H1 (cell line): Measurements from ENCODE around the gene ATP7A. TPM values are rescaled to one million over a fixed set of nuclear protein-coding genes. Genes with fewer than 3 reads are reported as not detected.

Experiments
- CTCF ChIA-PET: fragments of 300-600 bp; sonication (Branson Sonifier 250); formaldehyde crosslinking; loops from one replicate; lab custom pipeline; 2021; ENCODE audit not compliant: partially characterized antibody; lab: Charles Lee
- POLR2A ChIA-PET: fragments of 300-600 bp; sonication (Branson Sonifier 250); formaldehyde crosslinking; loops from one replicate; lab custom pipeline; 2021; ENCODE audit warnings: inconsistent platforms; ENCODE audit not compliant: partially characterized antibody; lab: Charles Lee
- DNase-seq, 2 experiments: peaks; one replicate each; pipeline versions ENCODE4 v3.0.0 to v3.0.0-alpha.2; 2010 to 2022; ENCODE audit warnings: low spot score in 2 of 2, low read depth in 1 of 2, mixed read lengths in 1 of 2
- FAIRE-seq: peaks from 2 replicates; lab custom pipeline; 2011; peaks lifted over from hg19 to GRCh38; lab: Jason Lieb, UNC
- H2AFZ ChIP-seq: 2 replicates; pipeline ENCODE4 v1.8.1; 2012; ENCODE audit warnings: low read length, inconsistent platforms
- H2AK5ac ChIP-seq: 2 replicates; pipeline ENCODE4 v1.6.1; 2013; ENCODE audit warnings: low read depth, low read length
- H2BK120ac ChIP-seq: replicated peaks from 2 replicates; pipeline ENCODE3; 2013; ENCODE audit warnings: low read depth, low read length, inconsistent platforms
- H2BK12ac ChIP-seq: 2 replicates; pipeline ENCODE4 v1.6.1; 2013; ENCODE audit warnings: low read depth, low read length
- H2BK15ac ChIP-seq: 2 replicates; pipeline ENCODE4 v1.6.1; 2013; ENCODE audit warnings: low read length
- H2BK20ac ChIP-seq: 2 replicates; pipeline ENCODE4 v1.6.1; 2013; ENCODE audit warnings: low read length
- H2BK5ac ChIP-seq: 2 replicates; pipeline ENCODE4 v1.6.1; 2013; ENCODE audit warnings: low read depth, low read length
- H3K14ac ChIP-seq: 2 replicates; pipeline ENCODE4 v1.6.1; 2013; ENCODE audit warnings: inconsistent platforms; ENCODE audit not compliant: insufficient read length
- H3K18ac ChIP-seq: 2 replicates; pipeline ENCODE4 v1.6.1; 2013; ENCODE audit warnings: low read length; ENCODE audit errors: extremely low read depth
- H3K23ac ChIP-seq: 2 replicates; pipeline ENCODE4 v1.6.1; 2013; ENCODE audit warnings: inconsistent platforms; ENCODE audit not compliant: insufficient read length
- H3K23me2 ChIP-seq: 2 replicates; pipeline ENCODE4 v1.6.1; 2013; ENCODE audit warnings: low read depth, low read length
- H3K27ac ChIP-seq: 2 replicates; pipeline ENCODE4 v1.6.1; 2011; ENCODE audit warnings: low read depth, low read length, inconsistent platforms
- H3K27me3 ChIP-seq, 4 experiments: replicated peaks in 1 of 4; 1 replicate in 1 of 4; 2 replicates in 3 of 4; pipeline versions ENCODE4 v1.6.1 to v1.8.1; 2011 to 2013; ENCODE audit warnings: low read length in 3 of 4, mild to moderate bottlenecking in 3 of 4, inconsistent platforms in 2 of 4, mixed read lengths in 2 of 4, moderate library complexity in 1 of 4; ENCODE audit not compliant: control insufficient read depth in 3 of 4, insufficient read depth in 3 of 4; ENCODE audit errors: extremely low read depth in 1 of 4
- H3K36me3 ChIP-seq, 4 experiments: 2 replicates each; pipeline versions ENCODE4 v1.6.1 to v1.8.1; 2011 to 2013; ENCODE audit warnings: mild to moderate bottlenecking in 4 of 4, low read length in 3 of 4, moderate library complexity in 2 of 4, control low read depth in 1 of 4, inconsistent platforms in 1 of 4; ENCODE audit not compliant: insufficient read depth in 4 of 4, control insufficient read depth in 2 of 4
- H3K4ac ChIP-seq: replicated peaks from 2 replicates; pipeline ENCODE3; 2013; ENCODE audit warnings: low read length, low read depth, mixed read lengths, inconsistent platforms; ENCODE audit not compliant: insufficient read length
- H3K4me1 ChIP-seq, 4 experiments: replicated peaks in 1 of 4; 1 replicate in 1 of 4; 2 replicates in 3 of 4; pipeline versions ENCODE4 v1.6.1 to v1.8.1; 2011 to 2013; ENCODE audit warnings: low read length in 3 of 4, inconsistent platforms in 2 of 4, mixed read lengths in 1 of 4; ENCODE audit not compliant: insufficient read depth in 4 of 4, control insufficient read depth in 3 of 4
- H3K4me2 ChIP-seq, 2 experiments: 2 replicates each; pipeline versions ENCODE4 v1.6.1 to v1.8.1; 2011 to 2013; ENCODE audit warnings: low read depth in 2 of 2, low read length in 2 of 2, control low read depth in 1 of 2, inconsistent platforms in 1 of 2, mild to moderate bottlenecking in 1 of 2; ENCODE audit not compliant: insufficient read depth in 1 of 2
- H3K4me3 ChIP-seq, 4 experiments: fragments of 200-600, 300-600 bp in 1 of 4; sonication (generic), shearing (Covaris generic), sonication (Bioruptor Twin) in 1 of 4; 2 replicates each; pipeline versions ENCODE4 v1.5.1 to v1.8.1; 2011 to 2016; ENCODE audit warnings: low read length in 4 of 4, low read depth in 3 of 4, control low read depth in 2 of 4, inconsistent platforms in 2 of 4, mild to moderate bottlenecking in 2 of 4, mixed read lengths in 1 of 4, moderate library complexity in 1 of 4; ENCODE audit not compliant: insufficient read depth in 2 of 4; ENCODE audit errors: extremely low read depth in 1 of 4
- H3K56ac ChIP-seq: replicated peaks from 2 replicates; pipeline ENCODE3; 2013; ENCODE audit warnings: low read depth, mild to moderate bottlenecking, mixed read lengths, low read length, inconsistent platforms; ENCODE audit not compliant: insufficient read length
- H3K79me1 ChIP-seq: 2 replicates; pipeline ENCODE4 v1.6.1; 2013; ENCODE audit warnings: low read depth, low read length, control low read depth
- H3K79me2 ChIP-seq, 2 experiments: 2 replicates each; pipeline versions ENCODE4 v1.6.1 to v1.8.1; 2012 to 2013; ENCODE audit warnings: low read length in 2 of 2, mild to moderate bottlenecking in 2 of 2, inconsistent platforms in 1 of 2; ENCODE audit not compliant: insufficient read depth in 2 of 2, control insufficient read depth in 1 of 2
- H3K9ac ChIP-seq, 4 experiments: replicated peaks in 1 of 4; 1 replicate in 1 of 4; 2 replicates in 3 of 4; pipeline versions ENCODE4 v1.6.1 to v1.8.1; 2011 to 2013; ENCODE audit warnings: low read depth in 3 of 4, low read length in 3 of 4, control low read depth in 2 of 4, mild to moderate bottlenecking in 2 of 4, moderate library complexity in 2 of 4, inconsistent platforms in 1 of 4; ENCODE audit errors: extremely low read depth in 1 of 4
- H3K9me3 ChIP-seq, 2 experiments: 2 replicates each; pipeline versions ENCODE4 v1.6.1 to v1.8.1; 2012 to 2013; ENCODE audit warnings: mild to moderate bottlenecking in 2 of 2, moderate library complexity in 2 of 2, control low read depth in 1 of 2, inconsistent platforms in 1 of 2, low read depth in 1 of 2, low read length in 1 of 2, mixed read lengths in 1 of 2; ENCODE audit not compliant: insufficient read depth in 2 of 2
- H4K20me1 ChIP-seq, 2 experiments: replicated peaks in 1 of 2; 2 replicates each; pipeline versions ENCODE3 to v1.8.1; 2011 to 2013; ENCODE audit warnings: inconsistent platforms in 2 of 2, low read length in 2 of 2, mild to moderate bottlenecking in 1 of 2; ENCODE audit not compliant: insufficient read depth in 2 of 2, control insufficient read depth in 1 of 2
- H4K5ac ChIP-seq: 2 replicates; pipeline ENCODE4 v1.6.1; 2013; ENCODE audit warnings: low read length, low read depth, mixed read lengths, inconsistent platforms; ENCODE audit not compliant: insufficient read length
- H4K8ac ChIP-seq: 2 replicates; pipeline ENCODE4 v1.8.0; 2013; ENCODE audit warnings: mild to moderate bottlenecking, moderate library complexity, low read length, inconsistent platforms; ENCODE audit not compliant: insufficient read depth; ENCODE audit errors: extremely low read depth
- H4K91ac ChIP-seq: replicated peaks from 2 replicates; pipeline ENCODE3; 2013; ENCODE audit warnings: low read length, mixed read lengths, inconsistent platforms; ENCODE audit not compliant: insufficient read length
- BACH1 ChIP-seq: IDR thresholded peaks from 2 replicates; pipeline ENCODE4 v1.6.1; 2012; ENCODE audit warnings: low read length, improper control_type of control experiment
- BRCA1 ChIP-seq: IDR thresholded peaks from 2 replicates; pipeline ENCODE4 v1.6.1; 2012; ENCODE audit warnings: low read depth, low read length, improper control_type of control experiment
- CBX8 ChIP-seq: fragments of 300-800, 300-1000 bp; sonication (generic); IDR thresholded peaks from 2 replicates; pipeline ENCODE4 v1.7.1; 2016; ENCODE audit warnings: low read depth, low read length, borderline replicate concordance
- EZH2 ChIP-seq: fragments of 200-600 bp; sonication (generic); IDR thresholded peaks from 2 replicates; pipeline ENCODE4 v1.7.1; 2012; ENCODE audit warnings: low read depth, mild to moderate bottlenecking, moderate library complexity, low read length, inconsistent platforms; ENCODE audit not compliant: severe bottlenecking
- GTF2F1 ChIP-seq: IDR thresholded peaks from 2 replicates; pipeline ENCODE4 v1.6.1; 2012; ENCODE audit warnings: low read depth, low read length, improper control_type of control experiment, borderline replicate concordance
- MAFK ChIP-seq: IDR thresholded peaks from 2 replicates; pipeline ENCODE4 v1.6.1; 2012; ENCODE audit warnings: low read depth, mild to moderate bottlenecking, improper control_type of control experiment, low read length
- POLR2AphosphoS5 ChIP-seq: IDR thresholded peaks from 2 replicates; pipeline ENCODE4 v1.6.1; 2011; ENCODE audit warnings: low read depth, low read length
- RBBP5 ChIP-seq: IDR thresholded peaks from 2 replicates; pipeline ENCODE4 v1.7.1; 2012; ENCODE audit warnings: low read depth, mild to moderate bottlenecking, inconsistent platforms, low read length, moderate library complexity, borderline replicate concordance
- SUZ12 ChIP-seq: fragments of 200-600 bp; sonication (generic); IDR thresholded peaks from 2 replicates; pipeline ENCODE4 v1.6.1; 2012; ENCODE audit warnings: mild to moderate bottlenecking, inconsistent platforms, low read length, moderate library complexity, mixed read lengths
- ZNF274 ChIP-seq: IDR thresholded peaks from 2 replicates; pipeline ENCODE4 v1.7.0; 2012; ENCODE audit warnings: low read length, borderline replicate concordance; ENCODE audit errors: extremely low read depth
- WGBS, 2 experiments: shearing (Covaris generic) in 1 of 2; methylation state at CpG; one replicate each; pipeline versions ENCODE4 v1.1.6 to v1.1.7; 2013 to 2015; ENCODE audit warnings: low lambda C conversion rate in 2 of 2, mixed read lengths in 2 of 2, inconsistent platforms in 1 of 2, low coverage in 1 of 2, missing lambda C conversion rate in 1 of 2; ENCODE audit not compliant: insufficient replicate concordance in 2 of 2, insufficient coverage in 1 of 2, insufficient read length in 1 of 2; ENCODE audit errors: extremely low coverage in 1 of 2, missing lambda C conversion rate in 1 of 2; 5-methylcytosine and 5-hydroxymethylcytosine counted together
- polyA plus RNA-seq, 7 experiments: library from polyadenylated mRNA; depleted of rRNA in 3 of 7; stranded (reverse) in 5 of 7; unstranded in 2 of 7; fragments of >200 nt in 5 of 7; fragments of 200-250 nt in 2 of 7; gene quantifications; 1 replicate in 5 of 7; 2 replicates in 1 of 7; 4 replicates in 1 of 7; pipeline versions ENCODE4 v1.2.1 to v1.2.3, GENCODE V29; 2011 to 2013; ENCODE audit warnings: missing spikeins in 2 of 7, mixed read lengths in 2 of 7
- total RNA-seq: library from RNA; stranded (reverse); fragmentation: NEBNext Ultra II Directional; extraction: Animal tissue kit (Norgen Biotek cat#: 25700); gene quantifications from 2 replicates; pipeline ENCODE4 v1.2.1, GENCODE V29; 2021
- TF ChIP-seq, protein P1 (sequence below): IDR thresholded peaks from 2 replicates; pipeline ENCODE4 v1.6.1; 2011; ENCODE audit warnings: low read length, improper control_type of control experiment

ATP7A gene
- total and polyA plus RNA-seq, 2 of the 8 experiments (the other 6 are each of a cell fraction or from before 2014, with no cell fraction given) = 0.73 to 2.8 TPM

DNA sequence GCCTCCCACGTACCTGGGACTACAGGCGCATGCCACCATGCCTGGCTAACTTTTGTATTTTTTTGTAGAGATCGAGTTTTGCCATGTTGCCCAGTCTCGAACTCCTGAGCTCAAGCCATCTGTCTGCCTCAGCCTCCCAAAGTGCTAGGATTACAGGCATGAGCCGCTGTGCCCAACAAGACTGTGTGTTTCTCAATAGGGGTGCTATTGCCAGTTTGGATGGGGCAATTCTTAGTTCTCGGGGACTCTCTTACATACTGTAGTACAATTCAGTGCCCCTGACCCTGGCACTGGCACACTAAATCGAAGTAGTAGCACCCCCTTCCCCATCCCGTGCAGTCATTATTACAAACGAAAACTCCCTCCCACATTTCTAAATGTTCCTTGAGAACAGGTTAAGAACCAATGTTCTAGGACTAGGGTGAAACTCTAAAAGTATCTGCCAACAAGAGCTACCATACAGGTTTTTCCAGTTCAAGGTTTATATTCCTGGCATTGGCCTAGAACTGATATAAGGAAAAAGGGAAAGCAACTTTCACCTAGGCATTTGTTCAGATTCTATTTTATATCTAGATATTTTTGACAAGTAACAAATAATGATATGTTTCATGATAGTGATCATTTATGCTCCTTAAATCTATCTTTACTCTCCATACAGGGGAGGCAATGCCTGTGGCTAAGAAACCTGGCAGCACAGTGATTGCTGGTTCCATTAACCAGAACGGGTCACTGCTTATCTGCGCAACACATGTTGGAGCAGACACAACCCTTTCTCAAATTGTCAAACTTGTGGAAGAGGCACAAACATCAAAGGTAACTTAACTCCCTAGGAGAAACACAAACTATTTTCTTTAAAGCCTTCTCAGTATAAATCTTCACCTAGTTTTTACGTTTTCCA, 109.3 kb downstream of the ATP7A start:
- H2BK15ac ChIP-seq = no peak overlapping the region
- 90% methylated on average over 11 of the region's 12 CpGs; no CpG with 5 or more reads in 1 of the 2 experiments for WGBS, 2 experiments
- H3K18ac ChIP-seq = no peak overlapping the region
- no peaks in the 10 kb centered on the region for H3K27me3 ChIP-seq
- H4K20me1 ChIP-seq = no peaks in the 10 kb centered on the region
- H3K79me1 ChIP-seq = no peaks in the 10 kb centered on the region
- FAIRE-seq (no peak), DNase-seq (no peak)
- no peak overlapping the region for H3K9ac ChIP-seq
- POLR2A ChIA-PET = no interaction called here
- no peaks in the 10 kb centered on the region; a peak in 1 of 7 replicates for H3K4me1 ChIP-seq
- no peak overlapping the region for H3K14ac ChIP-seq
- H4K8ac ChIP-seq = no peak overlapping the region
- no peak overlapping the region for H2AK5ac ChIP-seq
- H4K5ac ChIP-seq = no peak overlapping the region
- H3K36me3 ChIP-seq = no peaks in the 10 kb centered on the region
- H3K4me3 ChIP-seq = no peak overlapping the region
- H3K27ac ChIP-seq = no peak overlapping the region
- no peaks in the 10 kb centered on the region for H3K79me2 ChIP-seq
- H3K4ac ChIP-seq = no peak overlapping the region
- no peak overlapping the region for H2BK120ac ChIP-seq
- H2BK20ac ChIP-seq = no peak overlapping the region
- H3K4me2 ChIP-seq = no peak overlapping the region
- no peak overlapping the region for H3K56ac ChIP-seq
- H2BK12ac ChIP-seq = no peak overlapping the region
- CTCF ChIA-PET = interaction anchor here (0.6 to 0.9 kb wide), 2 partner anchors 20 to 22 kb away, joined by 3 to 5 read pairs; no protein-coding TSS in a partner anchor
- H3K9me3 ChIP-seq = no peaks in the 10 kb centered on the region
- H2BK5ac ChIP-seq = no peak overlapping the region
- no peak overlapping the region for H2AFZ ChIP-seq
- no peak overlapping the region for H4K91ac ChIP-seq
- no peak overlapping the region for H3K23ac ChIP-seq
- no peaks in the 10 kb centered on the region for H3K23me2 ChIP-seq
- TF ChIP-seq GTF2F1 = no peak
- no peak for TF ChIP-seq BACH1
- no peak for TF ChIP-seq POLR2AphosphoS5
- TF ChIP-seq BRCA1 = no peak
- no peak for TF ChIP-seq MAFK
- TF ChIP-seq EZH2 = no peak
- no peak for TF ChIP-seq RBBP5
- TF ChIP-seq, protein P1, sequence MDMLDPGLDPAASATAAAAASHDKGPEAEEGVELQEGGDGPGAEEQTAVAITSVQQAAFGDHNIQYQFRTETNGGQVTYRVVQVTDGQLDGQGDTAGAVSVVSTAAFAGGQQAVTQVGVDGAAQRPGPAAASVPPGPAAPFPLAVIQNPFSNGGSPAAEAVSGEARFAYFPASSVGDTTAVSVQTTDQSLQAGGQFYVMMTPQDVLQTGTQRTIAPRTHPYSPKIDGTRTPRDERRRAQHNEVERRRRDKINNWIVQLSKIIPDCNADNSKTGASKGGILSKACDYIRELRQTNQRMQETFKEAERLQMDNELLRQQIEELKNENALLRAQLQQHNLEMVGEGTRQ = no peak
- no peak for TF ChIP-seq ZNF274
- TF ChIP-seq SUZ12 = no peak
- no peak for TF ChIP-seq CBX8
